ENCODE data around the gene PITPNC1.
"Not testable (repeated sequence)": the region's sequence is repeated elsewhere in the genome, so short reads cannot be mapped to it uniquely, and the experiment has no call there.

PITPNC1 gene

GRCh38 chr17:67491681-67492024 lies 114.6 kb downstream of the PITPNC1 start:
- DNase-seq, result no peak

- DNase-seq, result no peak
Observed at GRCh38 chr17:67492251-67492740, 115.2 kb downstream of the PITPNC1 start.

- no peak for DNase-seq
Observed at GRCh38 chr17:67492824-67493517, 115.9 kb downstream of the PITPNC1 start.

GRCh38 chr17:67493812-67494211 lies 116.7 kb downstream of the PITPNC1 start:
- DNase-seq, result no peak

- not testable (repeated sequence) for DNase-seq
Observed at GRCh38 chr17:67495534-67495933, 118.5 kb downstream of the PITPNC1 start.

GRCh38 chr17:67496286-67496685 lies 119.2 kb downstream of the PITPNC1 start:
- no peak for DNase-seq

GRCh38 chr17:67499685-67500084 lies 122.6 kb downstream of the PITPNC1 start:
- DNase-seq, result no peak

- DNase-seq, result no peak
Observed at GRCh38 chr17:67500261-67500660, 123.2 kb downstream of the PITPNC1 start.

- no peak for DNase-seq
Observed at GRCh38 chr17:67500677-67501300, 123.7 kb downstream of the PITPNC1 start.

GRCh38 chr17:67502151-67502550 lies 125.1 kb downstream of the PITPNC1 start:
- DNase-seq, result no peak

- DNase-seq, result no peak
Observed at GRCh38 chr17:67503184-67503583, 126.1 kb downstream of the PITPNC1 start.

GRCh38 chr17:67503739-67504138 lies 126.7 kb downstream of the PITPNC1 start:
- DNase-seq, result no peak

GRCh38 chr17:67504182-67504581 lies 127.1 kb downstream of the PITPNC1 start:
- no peak for DNase-seq

GRCh38 chr17:67506966-67507365 lies 129.9 kb downstream of the PITPNC1 start:
- no peak for DNase-seq

- no peak for DNase-seq
Observed at GRCh38 chr17:67509390-67510287, 132.6 kb downstream of the PITPNC1 start.

- DNase-seq, result no peak
Observed at GRCh38 chr17:67511012-67511411, 133.9 kb downstream of the PITPNC1 start.

GRCh38 chr17:67511804-67512203 lies 134.7 kb downstream of the PITPNC1 start:
- no peak for DNase-seq

- DNase-seq, result peak; percentile 24
Observed at GRCh38 chr17:67514998-67515397, 137.9 kb downstream of the PITPNC1 start.

- no peak for DNase-seq
Observed at GRCh38 chr17:67515490-67516083, 138.5 kb downstream of the PITPNC1 start.

- not testable (repeated sequence) for DNase-seq
Observed at GRCh38 chr17:67516571-67516970, 139.5 kb downstream of the PITPNC1 start.

- no peak for DNase-seq
Observed at GRCh38 chr17:67517325-67517724, 140.2 kb downstream of the PITPNC1 start.

GRCh38 chr17:67518876-67519275 lies 141.8 kb downstream of the PITPNC1 start:
- DNase-seq, result no peak

- DNase-seq, result no peak
Observed at GRCh38 chr17:67519801-67520251, 142.7 kb downstream of the PITPNC1 start.
